Activated naive CD4-positive, alpha-beta T cell treated with anti-CD3 and anti-CD28 coated beads, Interleukin-2, amount 50 U/mL, for 72 hours (primary cell): ENCODE results near the gene RTP1. TPM values are rescaled to one million over a fixed set of nuclear protein-coding genes. Genes with fewer than 3 reads are reported as not detected.
"Not testable (repeated sequence)": the region's sequence is repeated elsewhere in the genome, so short reads cannot be mapped to it uniquely, and the experiment has no call there.

Source experiments
- ATAC-seq, 2 donors: fragments of 150-1000 bp; cut with Tn5 transposase; 2 replicates each; pipeline ENCODE4 v1.10.0; 2021; ENCODE audit warnings: mild to moderate bottlenecking in 2 of 2, moderate library complexity in 2 of 2
- DNase-seq, 2 donors: peaks; one replicate each; pipeline ENCODE4 v3.0.0; 2021 to 2022; ENCODE audit warnings: low spot score in 2 of 2
- H3K27ac Mint-ChIP-seq, 2 donors: one replicate each; pipeline ENCODE4 v1.8.0; 2022; ENCODE audit warnings: mild to moderate bottlenecking in 2 of 2, mixed read lengths in 2 of 2
- H3K36me3 Mint-ChIP-seq, 2 donors: one replicate each; pipeline ENCODE4 v1.8.0; 2022; ENCODE audit warnings: mixed read lengths in 2 of 2
- H3K9me3 Mint-ChIP-seq, 2 donors: one replicate each; pipeline ENCODE4 v1.8.0; 2022; ENCODE audit warnings: mixed read lengths in 2 of 2
- total RNA-seq, 2 donors: library from RNA; stranded (reverse); gene quantifications; one replicate each; pipeline ENCODE4 v1.2.3, GENCODE V29; 2022

Gene RTP1
- total RNA-seq, result not detected

GRCh38 chr3:187197335-187197649 lies at the start of gene RTP1:
RTP1 (plus strand) TSS chr3:187197486; CDS start chr3:187197516, 30 bp downstream.
- no peak within 1 kb of the TSS for H3K27ac Mint-ChIP-seq
- H3K36me3 Mint-ChIP-seq, result no peaks in the 10 kb centered on the region
- DNase-seq (no peak), ATAC-seq (no peak)
- H3K9me3 Mint-ChIP-seq, result peaks cover 0 to 2% of the 10 kb centered on the region in 2 donors

GRCh38 chr3:187150186-187150585 lies 47.1 kb upstream of the RTP1 start:
- ATAC-seq (peak in 1 of 2 donors; percentile 11), DNase-seq (no peak)
- H3K27ac Mint-ChIP-seq, result no peak overlapping the region
- H3K36me3 Mint-ChIP-seq, result peaks cover 10 to 13% of the 10 kb centered on the region in 2 donors
- peaks cover 8% of the 10 kb centered on the region in 2 donors for H3K9me3 Mint-ChIP-seq

GRCh38 chr3:187150599-187150998 lies 46.7 kb upstream of the RTP1 start:
- DNase-seq, result peak; percentile 62 to 63
- Mint-ChIP-seq H3K9me3 (peaks cover 6 to 7% of the 10 kb centered on the region in 2 donors), H3K36me3 (peaks cover 6 to 9% of the 10 kb centered on the region in 2 donors), H3K27ac (no peak overlapping the region)
- ATAC-seq, result peak; percentile 43 to 65

GRCh38 chr3:187161556-187161955 lies 35.7 kb upstream of the RTP1 start:
- Mint-ChIP-seq H3K36me3 (peaks cover 6 to 7% of the 10 kb centered on the region in 2 donors), H3K27ac (peak overlapping the region; percentile 1 to 33), H3K9me3 (peaks cover 0 to 14% of the 10 kb centered on the region in 2 donors)
- ATAC-seq (no peak), DNase-seq (no peak)

- H3K36me3 Mint-ChIP-seq, result peaks cover 6 to 7% of the 10 kb centered on the region in 2 donors
- peak overlapping the region in 1 of 2 donors; percentile 33 for H3K27ac Mint-ChIP-seq
- ATAC-seq (no peak), DNase-seq (no peak)
- H3K9me3 Mint-ChIP-seq, result peaks cover 0 to 14% of the 10 kb centered on the region in 2 donors
Observed at GRCh38 chr3:187162265-187162953, 34.9 kb upstream of the RTP1 start.

GRCh38 chr3:187165144-187165543 lies 32.1 kb upstream of the RTP1 start:
- peak in 1 of 2 donors; percentile 22 for DNase-seq
- H3K27ac Mint-ChIP-seq, result no peak overlapping the region
- peak; percentile 54 to 65 for ATAC-seq
- no peaks in the 10 kb centered on the region for H3K36me3 Mint-ChIP-seq
- no peaks in the 10 kb centered on the region for H3K9me3 Mint-ChIP-seq

GRCh38 chr3:187166750-187167149 lies 30.5 kb upstream of the RTP1 start:
- no peaks in the 10 kb centered on the region for H3K36me3 Mint-ChIP-seq
- H3K27ac Mint-ChIP-seq, result no peak overlapping the region

GRCh38 chr3:187167777-187168176 lies 29.5 kb upstream of the RTP1 start:
- no peak overlapping the region for H3K27ac Mint-ChIP-seq

More at GRCh38 chr3:187166750-187167149, 30.5 kb upstream of the RTP1 start:
- DNase-seq (no peak), ATAC-seq (no peak)
- no peaks in the 10 kb centered on the region for H3K9me3 Mint-ChIP-seq

GRCh38 chr3:187169231-187169960 lies 27.9 kb upstream of the RTP1 start:
- no peak for ATAC-seq
- DNase-seq, result no peak
- no peaks in the 10 kb centered on the region for H3K36me3 Mint-ChIP-seq
- H3K9me3 Mint-ChIP-seq, result no peaks in the 10 kb centered on the region
- no peak overlapping the region for H3K27ac Mint-ChIP-seq

More at GRCh38 chr3:187167777-187168176, 29.5 kb upstream of the RTP1 start:
- ATAC-seq (no peak), DNase-seq (no peak)
- no peaks in the 10 kb centered on the region for H3K36me3 Mint-ChIP-seq
- H3K9me3 Mint-ChIP-seq, result no peaks in the 10 kb centered on the region

GRCh38 chr3:187170911-187171310 lies 26.4 kb upstream of the RTP1 start:
- not testable (repeated sequence) for DNase-seq, H3K36me3 Mint-ChIP-seq, H3K27ac Mint-ChIP-seq, H3K9me3 Mint-ChIP-seq, ATAC-seq

GRCh38 chr3:187172929-187173328 lies 24.4 kb upstream of the RTP1 start:
- Mint-ChIP-seq H3K27ac (no peak overlapping the region), H3K36me3 (no peaks in the 10 kb centered on the region), H3K9me3 (no peaks in the 10 kb centered on the region)
- DNase-seq (no peak), ATAC-seq (no peak)

GRCh38 chr3:187181454-187182170 lies 15.7 kb upstream of the RTP1 start:
- no peaks in the 10 kb centered on the region for H3K9me3 Mint-ChIP-seq
- peak overlapping the region in 1 of 2 donors; percentile 44 for H3K27ac Mint-ChIP-seq
- no peaks in the 10 kb centered on the region for H3K36me3 Mint-ChIP-seq
- DNase-seq (no peak), ATAC-seq (no peak)

- ATAC-seq (peak in 1 of 2 donors; percentile 70), DNase-seq (no peak)
- peak overlapping the region in 1 of 2 donors; percentile 80 for H3K27ac Mint-ChIP-seq
- no peaks in the 10 kb centered on the region for H3K36me3 Mint-ChIP-seq
- H3K9me3 Mint-ChIP-seq, result no peaks in the 10 kb centered on the region
Observed at GRCh38 chr3:187183210-187183862, 13.9 kb upstream of the RTP1 start.

- ATAC-seq, result no peak
- no peak for DNase-seq
- Mint-ChIP-seq H3K36me3 (no peaks in the 10 kb centered on the region), H3K9me3 (no peaks in the 10 kb centered on the region), H3K27ac (no peak overlapping the region)
Observed at GRCh38 chr3:187183903-187184302, 13.4 kb upstream of the RTP1 start.

GRCh38 chr3:187185759-187186158 lies 11.5 kb upstream of the RTP1 start:
- Mint-ChIP-seq H3K36me3 (no peaks in the 10 kb centered on the region), H3K9me3 (no peaks in the 10 kb centered on the region), H3K27ac (no peak overlapping the region)
- DNase-seq, result no peak
- ATAC-seq, result no peak

GRCh38 chr3:187186375-187186774 lies 10.9 kb upstream of the RTP1 start:
- no peak for DNase-seq
- ATAC-seq, result no peak
- H3K9me3 Mint-ChIP-seq, result no peaks in the 10 kb centered on the region
- no peak overlapping the region for H3K27ac Mint-ChIP-seq
- H3K36me3 Mint-ChIP-seq, result no peaks in the 10 kb centered on the region
